Omental fat pad (tissue), 4 donors: ENCODE results near the gene GIMAP7. TPM values are rescaled to one million over a fixed set of nuclear protein-coding genes. Genes with fewer than 3 reads are reported as not detected.

Experiments
- ATAC-seq: fragments of 150-250 bp; one replicate; pipeline ENCODE4 v1.9.1; 2016; ENCODE audit warnings: mild to moderate bottlenecking, moderate library complexity; ENCODE audit not compliant: low FRiP score
- DNase-seq: peaks from one replicate; pipeline ENCODE4 v3.0.0-alpha.2; 2019; ENCODE audit warnings: low spot score
- total RNA-seq, 4 donors: library from RNA; depleted of rRNA; stranded (reverse); fragments of >200 nt; gene quantifications; one replicate each; pipeline ENCODE4 v1.1.0, GENCODE V29; 2016
- TF ChIP-seq, protein P1 (sequence below), 3 donors: fragments of 450-650 bp; IDR thresholded peaks; one replicate each; pipeline ENCODE4 v1.5.1; 2016 to 2017; ENCODE audit warnings: antibody characterized with exemption in 3 of 3, mild to moderate bottlenecking in 3 of 3, moderate library complexity in 2 of 3

GIMAP7 gene
- total RNA-seq, result 100 to 1,000 TPM in 1 of 4 donors, 10 to 100 TPM in 2, 1 to 10 TPM in 1; 5.8 to 102 (median 27.2) TPM

DNA sequence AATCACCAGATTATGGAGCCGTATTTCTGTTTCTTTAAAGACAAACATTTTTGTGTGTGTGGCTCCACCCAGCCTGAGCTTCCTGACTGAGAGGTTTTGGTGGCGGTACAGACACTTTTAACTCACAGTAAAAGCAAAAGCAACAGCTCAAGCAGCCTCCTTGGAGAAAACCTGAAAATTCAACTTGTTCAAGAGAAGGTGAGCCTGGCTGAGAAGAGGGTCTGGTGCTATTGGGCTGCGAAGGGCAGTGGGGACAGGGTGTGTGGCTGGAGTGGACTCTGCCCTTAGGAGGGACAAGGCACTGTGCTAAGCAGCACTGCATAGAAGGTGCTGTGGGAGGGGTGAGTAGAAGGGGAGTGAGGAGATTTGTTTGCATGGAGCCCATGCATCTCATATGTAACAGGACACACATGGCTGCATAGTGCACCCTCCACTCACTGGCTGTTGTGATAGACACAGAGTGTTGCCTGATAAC is at the start of gene GIMAP7:
TSS of gene GIMAP7 (plus strand) at position 125 of the 475 bp plus-strand sequence. CDS start 5,103 bp downstream, outside the sequence.
- ATAC-seq (peak; percentile 70), DNase-seq (no peak)
- TF ChIP-seq, protein P1, sequence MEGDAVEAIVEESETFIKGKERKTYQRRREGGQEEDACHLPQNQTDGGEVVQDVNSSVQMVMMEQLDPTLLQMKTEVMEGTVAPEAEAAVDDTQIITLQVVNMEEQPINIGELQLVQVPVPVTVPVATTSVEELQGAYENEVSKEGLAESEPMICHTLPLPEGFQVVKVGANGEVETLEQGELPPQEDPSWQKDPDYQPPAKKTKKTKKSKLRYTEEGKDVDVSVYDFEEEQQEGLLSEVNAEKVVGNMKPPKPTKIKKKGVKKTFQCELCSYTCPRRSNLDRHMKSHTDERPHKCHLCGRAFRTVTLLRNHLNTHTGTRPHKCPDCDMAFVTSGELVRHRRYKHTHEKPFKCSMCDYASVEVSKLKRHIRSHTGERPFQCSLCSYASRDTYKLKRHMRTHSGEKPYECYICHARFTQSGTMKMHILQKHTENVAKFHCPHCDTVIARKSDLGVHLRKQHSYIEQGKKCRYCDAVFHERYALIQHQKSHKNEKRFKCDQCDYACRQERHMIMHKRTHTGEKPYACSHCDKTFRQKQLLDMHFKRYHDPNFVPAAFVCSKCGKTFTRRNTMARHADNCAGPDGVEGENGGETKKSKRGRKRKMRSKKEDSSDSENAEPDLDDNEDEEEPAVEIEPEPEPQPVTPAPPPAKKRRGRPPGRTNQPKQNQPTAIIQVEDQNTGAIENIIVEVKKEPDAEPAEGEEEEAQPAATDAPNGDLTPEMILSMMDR (IDR thresholded peaks at IDR 0.05), result no peak

DNA sequence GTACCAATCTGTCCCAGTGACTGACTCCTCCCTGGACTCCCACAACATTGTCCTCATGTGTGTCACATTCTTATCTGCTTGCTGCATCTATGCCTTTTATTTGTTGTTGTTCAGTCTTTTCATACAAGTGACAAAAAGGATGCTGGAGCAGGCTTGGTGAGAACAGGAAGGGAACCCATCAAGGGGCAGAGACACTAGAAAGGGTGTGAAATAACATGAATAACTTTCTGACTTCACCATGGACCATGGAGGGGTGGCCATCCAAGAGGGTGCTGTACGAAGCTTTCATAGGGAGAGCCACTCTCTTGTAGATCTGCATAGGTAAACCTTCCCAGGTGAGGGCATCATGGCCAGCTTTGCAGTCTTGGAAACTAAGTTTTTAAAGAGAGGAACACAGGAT is 49.7 kb upstream of the GIMAP7 start:
- ATAC-seq (no peak), DNase-seq (no peak)
- TF ChIP-seq, protein P1 (IDR thresholded peaks at IDR 0.05), result no peak

DNA sequence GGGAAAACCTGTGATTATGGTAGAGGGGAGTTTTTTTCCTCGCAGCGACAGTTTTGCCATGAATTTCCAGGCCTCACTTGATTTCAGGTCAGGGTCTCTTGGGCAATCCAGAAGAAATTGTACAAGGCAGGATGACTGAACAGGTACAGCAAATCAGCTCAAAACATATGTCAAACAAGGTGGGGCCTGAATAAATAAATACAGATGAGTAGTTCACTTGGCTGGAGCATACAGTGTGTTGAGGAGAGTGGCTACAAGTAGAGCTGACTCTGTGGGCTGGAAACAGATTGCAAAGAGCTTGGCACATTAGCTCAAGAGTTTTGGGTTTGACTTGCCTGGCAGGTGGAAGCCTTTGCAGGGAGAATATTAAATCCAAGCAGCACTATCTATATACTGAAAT is 49.3 kb upstream of the GIMAP7 start:
- TF ChIP-seq, protein P1 (IDR thresholded peaks at IDR 0.05), result no peak
- ATAC-seq (no peak), DNase-seq (no peak)

DNA sequence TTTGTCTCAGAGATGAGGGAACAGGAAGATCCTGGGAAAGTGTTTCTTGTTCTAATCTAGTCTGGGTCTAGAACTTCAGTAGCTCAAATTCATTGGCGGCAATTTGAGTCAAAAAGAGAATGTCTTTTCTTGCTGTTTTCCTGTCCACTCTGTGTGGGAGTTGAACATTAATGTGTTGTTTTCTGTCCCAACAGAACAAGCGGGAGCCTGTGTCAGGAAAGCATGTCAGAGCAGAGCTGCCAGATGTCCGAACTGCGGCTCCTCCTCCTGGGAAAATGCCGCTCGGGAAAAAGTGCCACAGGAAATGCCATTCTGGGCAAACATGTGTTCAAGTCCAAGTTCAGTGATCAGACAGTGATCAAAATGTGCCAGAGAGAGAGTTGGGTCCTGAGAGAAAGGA is 48.2 kb upstream of the GIMAP7 start:
- TF ChIP-seq, protein P1 (IDR thresholded peaks at IDR 0.05), result no peak
- ATAC-seq, result no peak

DNA sequence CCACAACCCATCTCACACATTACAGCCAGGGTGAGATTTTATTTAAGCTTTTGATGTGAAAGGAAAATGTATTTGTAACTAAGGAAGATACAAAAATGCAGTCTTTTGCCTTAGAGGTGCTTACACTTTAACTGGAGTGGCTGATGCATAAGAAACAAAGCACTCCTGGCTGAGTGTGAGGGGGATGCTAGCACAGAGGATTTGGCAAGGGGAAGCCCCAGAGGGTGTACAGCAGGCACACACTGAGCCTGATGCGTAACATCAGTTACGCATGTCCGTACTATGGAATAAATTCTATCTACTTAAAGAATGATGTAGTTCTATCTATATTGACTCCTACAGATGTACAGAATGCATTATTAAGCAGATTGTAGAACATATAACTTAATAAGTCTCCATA is 46.4 kb upstream of the GIMAP7 start:
- DNase-seq (no peak), ATAC-seq (no peak)
- TF ChIP-seq, protein P1 (IDR thresholded peaks at IDR 0.05), result no peak

More for the DNA sequence above, 48.2 kb upstream of the GIMAP7 start:
- DNase-seq, result no peak

DNA sequence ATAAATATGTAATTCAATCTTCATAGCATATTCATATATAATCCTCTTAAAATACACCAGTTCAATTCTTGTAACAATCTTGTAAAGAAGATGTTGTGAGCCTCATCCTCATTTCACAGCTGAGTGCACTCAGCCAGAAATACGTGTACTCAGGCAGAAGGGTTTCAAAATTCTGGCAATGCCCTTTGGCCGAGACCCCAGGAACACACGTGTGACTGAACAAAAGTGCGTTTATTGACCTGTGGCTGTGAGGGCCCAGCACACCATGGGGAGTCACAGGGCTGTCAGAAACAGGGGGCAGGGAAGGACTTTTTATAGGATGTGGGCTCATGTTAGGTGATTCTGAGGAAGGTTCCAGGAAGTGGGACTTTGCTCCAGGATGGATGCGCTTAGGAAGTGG is 42.8 kb upstream of the GIMAP7 start:
- DNase-seq (no peak), ATAC-seq (no peak)
- TF ChIP-seq, protein P1 (IDR thresholded peaks at IDR 0.05), result no peak

DNA sequence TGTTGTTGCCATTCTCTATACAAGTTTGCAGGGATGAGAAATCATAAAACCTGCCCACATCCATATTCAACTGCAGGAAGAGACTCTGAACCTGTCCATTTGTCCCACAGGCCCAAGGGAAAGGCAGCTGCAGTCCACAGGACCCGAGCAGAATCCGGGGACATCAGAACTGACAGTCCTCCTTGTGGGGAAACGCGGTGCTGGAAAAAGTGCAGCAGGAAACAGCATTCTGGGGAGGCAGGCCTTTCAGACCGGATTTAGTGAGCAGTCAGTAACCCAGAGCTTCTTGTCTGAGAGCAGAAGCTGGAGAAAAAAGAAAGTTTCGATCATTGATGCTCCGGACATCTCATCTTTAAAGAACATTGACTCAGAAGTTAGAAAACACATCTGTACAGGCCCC is 40.8 kb upstream of the GIMAP7 start:
- ATAC-seq, result no peak
- DNase-seq, result no peak
- TF ChIP-seq, protein P1 (IDR thresholded peaks at IDR 0.05), result no peak
